Hair follicle dermal papilla cell (primary cell): ENCODE data around the gene CLDN7. TPM values are rescaled to one million over a fixed set of nuclear protein-coding genes. Genes with fewer than 3 reads are reported as not detected.

ENCODE experiments used
- small RNA-seq: library from RNA; depleted of rRNA; stranded (forward); fragments of <200 nt; gene quantifications from one replicate; pipeline ENCODE3, GENCODE V24; 2012
- total RNA-seq: library from RNA; depleted of rRNA; stranded (reverse); fragments of >200 nt; gene quantifications from 2 replicates; pipeline ENCODE4 v1.2.3, GENCODE V29; 2012

The CLDN7 gene
- 0.24 and 1.8 TPM in 2 replicates for total RNA-seq

GRCh38 chr17:7262192-7262934 is at the start of gene CLDN7:
CLDN7 (minus strand) TSS chr17:7262478; CDS start chr17:7262043, 435 bp downstream.

GRCh38 chr17:7306911-7307685 is 44.8 kb upstream of the CLDN7 start, which contains the start of gene EIF5A:
EIF5A (plus strand) TSS chr17:7307628; CDS start chr17:7309636, 2,008 bp downstream.

GRCh38 chr17:7294614-7295153 is 32.4 kb upstream of the CLDN7 start, which contains the start of gene YBX2:
YBX2 (minus strand) TSS chr17:7294639; CDS start chr17:7294500, 139 bp downstream.

GRCh38 chr17:7281074-7281952 is 19.0 kb upstream of the CLDN7 start, which contains the start of gene SLC2A4:
SLC2A4 (plus strand) TSS chr17:7281718; CDS start chr17:7281935, 217 bp downstream.

GRCh38 chr17:7252176-7253043 is 9.9 kb downstream of the CLDN7 start, which contains the start of gene ELP5:
ELP5 (plus strand) TSS chr17:7252215; CDS start chr17:7252551, 336 bp downstream.

GRCh38 chr17:7251661-7252175 is 10.6 kb downstream of the CLDN7 start, which contains the start of gene CTDNEP1:
CTDNEP1 (minus strand) TSS chr17:7251734; CDS start chr17:7251296, 438 bp downstream.

GRCh38 chr17:7241783-7242716 is 20.2 kb downstream of the CLDN7 start, which contains the start of gene GABARAP:
GABARAP (minus strand) TSS chr17:7242449; CDS start chr17:7242330, 119 bp downstream.

GRCh38 chr17:7239091-7240027 is 22.9 kb downstream of the CLDN7 start, which contains the start of gene PHF23:
PHF23 (minus strand) TSS chr17:7239457; CDS start chr17:7239279, 178 bp downstream.

GRCh38 chr17:7234083-7234951 is 28.0 kb downstream of the CLDN7 start, which contains the start of gene DVL2:
DVL2 (minus strand) TSS chr17:7234517; CDS start chr17:7234262, 255 bp downstream.

GRCh38 chr17:7219812-7220592 is 42.3 kb downstream of the CLDN7 start, which contains the start of the genes ACADVL and DLG4:
ACADVL (plus strand) TSS chr17:7219938; CDS start chr17:7219985, 47 bp downstream.
DLG4 (minus strand) TSS chr17:7219836.

Small RNAs within 50 kb of the gene (small RNA-seq; reads per million reads assigned to genes)
- gene MIR324 = 261 reads per million, percentile 99 among the genes with 10 or more reads in this experiment
- gene RF00019 = not detected

Other genes starting within 250 kb of the CLDN7 start
- 35.2 and 76.4 TPM in 2 replicates for gene RNASEK, start 249.9 kb downstream of the CLDN7 start, total RNA-seq
- 0.16 and 0.36 TPM in 2 replicates for gene BCL6B, start 239.4 kb downstream of the CLDN7 start, total RNA-seq
- 0.73 and 1.1 TPM in 2 replicates for gene SLC16A13, start 226.5 kb downstream of the CLDN7 start, total RNA-seq
- 0.32 and 1.1 TPM in 2 replicates for gene SLC16A11, start 218.4 kb downstream of the CLDN7 start, total RNA-seq
- not detected in 2 replicates for gene CLEC10A, start 182.2 kb downstream of the CLDN7 start, total RNA-seq
- not detected in 2 replicates for gene ASGR2, start 147.7 kb downstream of the CLDN7 start, total RNA-seq
- 0.36 and 0.49 TPM in 2 replicates for gene ASGR1, start 83.1 kb downstream of the CLDN7 start, total RNA-seq
- 17.4 and 18.9 TPM in 2 replicates for gene DLG4, start 42.6 kb downstream of the CLDN7 start, total RNA-seq
- 164 and 197 TPM in 2 replicates for gene ACADVL, start 42.5 kb downstream of the CLDN7 start, total RNA-seq
- gene DVL2, start 28.0 kb downstream of the CLDN7 start, total RNA-seq = 112 and 113 TPM in 2 replicates
- gene PHF23, start 23.0 kb downstream of the CLDN7 start, total RNA-seq = 55.7 and 66.2 TPM in 2 replicates
- 173 and 278 TPM in 2 replicates for gene GABARAP, start 20.0 kb downstream of the CLDN7 start, total RNA-seq
- 36.0 and 41.2 TPM in 2 replicates for gene CTDNEP1, start 10.7 kb downstream of the CLDN7 start, total RNA-seq
- gene ELP5, start 10.3 kb downstream of the CLDN7 start, total RNA-seq = 34.9 and 40.7 TPM in 2 replicates
- under 0.01 and 0.12 TPM in 2 replicates for gene SLC2A4, start 19.2 kb upstream of the CLDN7 start, total RNA-seq
- not detected in 2 replicates for gene YBX2, start 32.2 kb upstream of the CLDN7 start, total RNA-seq
- gene EIF5A, start 45.1 kb upstream of the CLDN7 start, total RNA-seq = 428 and 632 TPM in 2 replicates
- gene GPS2, start 52.9 kb upstream of the CLDN7 start, total RNA-seq = 52.0 and 53.2 TPM in 2 replicates
- gene NEURL4, start 66.9 kb upstream of the CLDN7 start, total RNA-seq = 16.2 TPM in 2 replicates
- 0.97 TPM in 1 of 2 replicates, not detected in the other for gene ACAP1, start 74.1 kb upstream of the CLDN7 start, total RNA-seq
- gene KCTD11, start 89.7 kb upstream of the CLDN7 start, total RNA-seq = 12.2 and 15.8 TPM in 2 replicates
- gene TMEM95, start 92.7 kb upstream of the CLDN7 start, total RNA-seq = not detected in 2 replicates
- 1.7 and 2.4 TPM in 2 replicates for gene TNK1, start 118.6 kb upstream of the CLDN7 start, total RNA-seq
- 26.6 and 29.9 TPM in 2 replicates for gene PLSCR3, start 132.0 kb upstream of the CLDN7 start, total RNA-seq
- 39.9 and 61.1 TPM in 2 replicates for gene TMEM256, start 141.6 kb upstream of the CLDN7 start, total RNA-seq
- 16.9 TPM in 2 replicates for gene NLGN2, start 145.4 kb upstream of the CLDN7 start, total RNA-seq
- not detected in 2 replicates for gene SPEM1, start 157.8 kb upstream of the CLDN7 start, total RNA-seq
- gene SPEM2, start 163.1 kb upstream of the CLDN7 start, total RNA-seq = not detected in 2 replicates
- not detected in 2 replicates for gene SPEM3, start 166.4 kb upstream of the CLDN7 start, total RNA-seq
- gene TMEM102, start 173.0 kb upstream of the CLDN7 start, total RNA-seq = 2.3 and 4.5 TPM in 2 replicates
- 0.97 and 1.8 TPM in 2 replicates for gene FGF11, start 177.0 kb upstream of the CLDN7 start, total RNA-seq
- 6.2 and 7.5 TPM in 2 replicates for gene CHRNB1, start 182.6 kb upstream of the CLDN7 start, total RNA-seq
- 54.8 TPM in 2 replicates for gene ZBTB4, start 217.2 kb upstream of the CLDN7 start, total RNA-seq
- not detected in 2 replicates for gene SLC35G6, start 219.0 kb upstream of the CLDN7 start, total RNA-seq
- gene POLR2A, start 221.9 kb upstream of the CLDN7 start, total RNA-seq = 98.0 and 120 TPM in 2 replicates